Brain microvascular endothelial cell (primary cell): ENCODE results near the gene TMEM178A.

Experiments used
- DNase-seq: peaks from one replicate; pipeline ENCODE4 v3.0.0-alpha.2; 2020
- H3K27ac ChIP-seq: fragments of 250-450 bp; sonication (Bioruptor Pico); 2 replicates; pipeline ENCODE4 v1.5.1; 2020; ENCODE audit warnings: mild to moderate bottlenecking, moderate library complexity
- H3K27me3 ChIP-seq: fragments of 250-450 bp; sonication (Bioruptor Pico); replicated peaks from 2 replicates; pipeline ENCODE4 v1.5.1; 2020; ENCODE audit warnings: mild to moderate bottlenecking
- H3K36me3 ChIP-seq: fragments of 250-450 bp; sonication (Bioruptor Pico); replicated peaks from 2 replicates; pipeline ENCODE4 v1.5.1; 2020; ENCODE audit warnings: mild to moderate bottlenecking
- H3K4me3 ChIP-seq: 2 replicates; pipeline ENCODE4 v1.5.1; 2011; ENCODE audit warnings: low read depth, mild to moderate bottlenecking, control low read depth, low read length, moderate library complexity
- CTCF ChIP-seq: IDR thresholded peaks from 2 replicates; pipeline ENCODE4 v1.5.1; 2011; ENCODE audit warnings: low read depth, mild to moderate bottlenecking, moderate library complexity, low read length, control low read depth, inconsistent platforms; ENCODE audit errors: missing control alignments
- in situ Hi-C: cut with HindIII; loops from 2 replicates; pipeline ENCODE4 v1.10.0; 2017; ENCODE audit warnings: low sequenced_read_pairs, low pct_ligation_motif_present

The TMEM178A gene

DNA sequence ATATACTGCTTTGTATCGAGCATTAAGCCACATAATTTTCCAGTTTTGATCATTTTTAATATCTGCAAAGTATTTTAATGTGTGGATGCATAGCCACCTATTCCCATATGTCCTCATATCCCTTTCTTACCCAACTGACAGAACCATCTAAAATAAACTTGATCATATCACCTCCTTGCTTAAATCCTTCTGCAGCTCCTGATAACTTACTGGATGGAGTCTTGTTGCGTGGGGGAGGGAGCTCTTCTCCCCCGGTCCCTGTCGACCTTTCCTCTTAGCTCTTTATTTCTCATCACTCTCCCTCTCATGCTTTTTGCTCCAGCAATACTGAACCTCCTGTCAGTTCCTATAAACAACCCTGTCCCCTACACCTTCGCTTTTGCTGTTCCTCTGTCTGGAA is 18.7 kb downstream of the TMEM178A start:
- Histone ChIP-seq H3K36me3 (no peaks in the 10 kb centered on the region), H3K4me3 (no peak overlapping the region), H3K27ac (no peak overlapping the region), H3K27me3 (no peaks in the 10 kb centered on the region)
- TF ChIP-seq CTCF = no peak
- in situ Hi-C loops = no loop called here
- no peak for DNase-seq

DNA sequence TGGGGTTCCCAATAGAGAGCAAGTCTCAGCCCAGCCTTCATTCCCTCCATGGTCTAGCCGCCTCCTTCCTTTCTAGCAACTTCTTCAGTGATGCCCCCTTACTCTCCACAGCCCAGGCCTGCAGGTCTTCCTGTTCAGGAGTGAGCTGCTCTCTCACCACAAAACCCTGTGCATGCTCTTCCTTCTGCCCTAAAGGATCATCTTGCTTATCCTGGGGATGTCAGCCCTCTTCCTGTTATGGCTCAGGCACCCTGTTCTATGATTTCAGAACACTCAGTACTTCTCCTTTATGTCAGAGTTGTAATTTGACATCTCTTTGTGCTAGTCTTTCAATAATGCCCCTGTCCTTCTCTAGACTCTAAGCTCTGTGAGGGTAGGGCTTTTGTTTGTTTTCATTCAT is 19.4 kb downstream of the TMEM178A start:
- H3K27me3 ChIP-seq = no peaks in the 10 kb centered on the region
- TF ChIP-seq CTCF = no peak
- H3K36me3 ChIP-seq = no peaks in the 10 kb centered on the region
- in situ Hi-C loops = no loop called here
- DNase-seq = no peak
- H3K27ac ChIP-seq = no peak overlapping the region
- H3K4me3 ChIP-seq = no peak overlapping the region

DNA sequence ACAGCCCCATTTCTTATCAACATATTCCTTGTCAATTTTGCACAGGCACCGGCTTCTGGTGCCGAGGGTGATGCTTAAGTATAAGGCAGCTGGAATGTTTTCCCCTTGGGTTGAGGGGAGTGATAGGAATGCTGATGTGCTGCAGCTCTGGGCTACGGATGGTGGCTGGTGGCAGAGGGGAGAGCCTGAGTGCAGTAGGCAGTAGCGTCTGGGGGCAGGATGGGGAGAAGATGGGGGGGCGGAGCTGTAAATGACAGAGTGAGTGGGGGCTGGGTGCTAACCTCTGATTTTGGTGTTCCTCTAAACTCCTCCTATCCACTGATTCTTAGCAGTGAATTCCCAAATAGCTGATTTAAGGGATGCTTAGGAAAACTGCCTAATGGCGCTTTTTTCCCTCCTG is 20.7 kb downstream of the TMEM178A start:
- in situ Hi-C loops = no loop called here
- no peak overlapping the region for H3K27ac ChIP-seq
- H3K4me3 ChIP-seq = no peak overlapping the region
- H3K27me3 ChIP-seq = no peaks in the 10 kb centered on the region
- no peaks in the 10 kb centered on the region for H3K36me3 ChIP-seq
- no peak for TF ChIP-seq CTCF
- DNase-seq = no peak

- in situ Hi-C loops = no loop called here
- Histone ChIP-seq H3K36me3 (no peaks in the 10 kb centered on the region), H3K4me3 (no peak overlapping the region), H3K27ac (no peak overlapping the region), H3K27me3 (no peaks in the 10 kb centered on the region)
- TF ChIP-seq CTCF = no peak
- no peak for DNase-seq
Observed at GRCh38 chr2:39688181-39688580, 22.5 kb downstream of the TMEM178A start.

DNA sequence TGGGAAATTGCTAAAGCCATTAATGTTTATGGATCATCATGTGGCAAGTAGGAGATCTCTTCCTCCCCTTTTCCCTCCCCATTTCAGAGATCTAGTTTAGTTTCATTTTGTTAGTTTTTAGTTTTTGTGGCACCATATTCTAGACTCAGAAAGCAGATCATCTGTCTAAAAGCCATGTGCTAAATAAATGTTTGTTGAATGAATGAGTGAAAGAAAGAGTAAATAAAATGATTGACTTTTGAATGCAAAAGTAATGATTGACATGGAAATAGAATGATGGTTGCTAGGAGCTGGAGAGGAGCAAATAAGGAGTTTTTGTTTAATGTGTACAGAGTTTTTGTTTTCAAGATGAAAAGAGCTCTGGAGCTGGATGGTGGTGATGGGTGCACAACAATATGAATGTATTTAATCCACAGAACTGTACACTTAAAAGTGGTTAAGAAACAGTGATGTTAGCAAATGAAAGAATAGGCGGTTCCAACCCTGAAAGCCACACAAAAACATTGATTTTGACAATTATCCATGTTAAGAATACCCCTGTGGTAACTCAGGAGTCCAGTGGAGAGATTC is 23.6 kb downstream of the TMEM178A start:
- in situ Hi-C loops = no loop called here
- Histone ChIP-seq H3K4me3 (no peak overlapping the region), H3K27ac (no peak overlapping the region), H3K36me3 (no peaks in the 10 kb centered on the region), H3K27me3 (no peaks in the 10 kb centered on the region)
- no peak for TF ChIP-seq CTCF
- DNase-seq = no peak

DNA sequence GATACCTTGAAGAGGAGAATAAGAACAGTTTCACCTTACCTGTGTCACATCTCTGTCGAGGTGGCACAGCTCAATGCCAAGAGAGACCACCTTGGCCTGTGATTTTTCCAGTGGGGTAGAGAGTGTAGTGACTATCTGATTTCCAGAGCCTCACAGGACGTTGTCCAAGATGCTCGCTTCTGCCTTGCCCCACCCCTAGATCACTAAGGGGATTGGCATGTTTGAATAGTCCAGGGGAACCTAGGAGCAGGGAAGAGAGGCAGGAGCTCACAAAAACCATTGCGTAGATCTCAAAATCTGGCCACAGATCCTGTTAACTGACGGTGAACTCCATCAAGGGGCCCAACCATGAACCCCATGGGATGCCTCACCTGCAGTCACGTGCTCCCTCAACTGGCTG is 24.2 kb downstream of the TMEM178A start:
- in situ Hi-C loops = no loop called here
- no peak for DNase-seq
- H3K27me3 ChIP-seq = no peaks in the 10 kb centered on the region
- TF ChIP-seq CTCF = no peak
- H3K27ac ChIP-seq = no peak overlapping the region
- no peaks in the 10 kb centered on the region for H3K36me3 ChIP-seq
- no peak overlapping the region for H3K4me3 ChIP-seq
